DOHH2 (cell line): ENCODE results near the gene SERAC1.

ENCODE experiments used
- EZH2phosphoT487 ChIP-seq: fragments of 200-600 bp; sonication (generic); IDR thresholded peaks from 2 replicates; pipeline ENCODE4 v1.6.1; 2017; ENCODE audit warnings: borderline replicate concordance, mild to moderate bottlenecking, antibody characterized with exemption, low read length, moderate library complexity, mixed read lengths
- TF ChIP-seq, protein P1 (sequence below): fragments of 200-600 bp; sonication (generic); IDR thresholded peaks from one replicate; pipeline ENCODE4 v1.5.1; 2014; ENCODE audit warnings: antibody characterized with exemption, mild to moderate bottlenecking, low read depth, low read length; ENCODE audit not compliant: poor library complexity, severe bottlenecking

DNA sequence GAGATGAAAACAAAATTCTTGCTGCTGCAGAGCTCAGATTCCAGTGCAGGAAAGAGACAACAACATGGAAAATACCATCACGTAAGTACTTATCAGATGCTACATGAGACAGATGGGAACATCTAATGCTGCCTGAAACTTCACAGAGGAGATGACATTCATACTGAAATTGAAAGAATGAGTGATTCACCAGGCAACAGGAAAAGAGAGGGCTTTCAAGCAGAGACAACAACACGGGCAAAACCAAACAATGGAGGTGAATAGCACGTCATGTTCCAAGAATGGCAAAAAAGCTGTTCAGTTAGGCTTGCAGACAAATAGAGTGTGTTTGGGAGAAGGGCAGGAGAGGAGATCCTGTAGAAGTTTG, 39.3 kb upstream of the SERAC1 start:
- TF ChIP-seq, protein P1, sequence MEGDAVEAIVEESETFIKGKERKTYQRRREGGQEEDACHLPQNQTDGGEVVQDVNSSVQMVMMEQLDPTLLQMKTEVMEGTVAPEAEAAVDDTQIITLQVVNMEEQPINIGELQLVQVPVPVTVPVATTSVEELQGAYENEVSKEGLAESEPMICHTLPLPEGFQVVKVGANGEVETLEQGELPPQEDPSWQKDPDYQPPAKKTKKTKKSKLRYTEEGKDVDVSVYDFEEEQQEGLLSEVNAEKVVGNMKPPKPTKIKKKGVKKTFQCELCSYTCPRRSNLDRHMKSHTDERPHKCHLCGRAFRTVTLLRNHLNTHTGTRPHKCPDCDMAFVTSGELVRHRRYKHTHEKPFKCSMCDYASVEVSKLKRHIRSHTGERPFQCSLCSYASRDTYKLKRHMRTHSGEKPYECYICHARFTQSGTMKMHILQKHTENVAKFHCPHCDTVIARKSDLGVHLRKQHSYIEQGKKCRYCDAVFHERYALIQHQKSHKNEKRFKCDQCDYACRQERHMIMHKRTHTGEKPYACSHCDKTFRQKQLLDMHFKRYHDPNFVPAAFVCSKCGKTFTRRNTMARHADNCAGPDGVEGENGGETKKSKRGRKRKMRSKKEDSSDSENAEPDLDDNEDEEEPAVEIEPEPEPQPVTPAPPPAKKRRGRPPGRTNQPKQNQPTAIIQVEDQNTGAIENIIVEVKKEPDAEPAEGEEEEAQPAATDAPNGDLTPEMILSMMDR = no peak
- no peak for TF ChIP-seq EZH2phosphoT487
